ENCODE data around the gene ZFPM1. TPM values are rescaled to one million over a fixed set of nuclear protein-coding genes. Genes with fewer than 3 reads are reported as not detected.
A peak's percentile ranks its signal among the peaks of the same experiment; 100 is the strongest.

Gene ZFPM1
- total RNA-seq, 6 donors from 2014 or later: 1.0 to 8.4 (median 3.3) TPM

DNA sequence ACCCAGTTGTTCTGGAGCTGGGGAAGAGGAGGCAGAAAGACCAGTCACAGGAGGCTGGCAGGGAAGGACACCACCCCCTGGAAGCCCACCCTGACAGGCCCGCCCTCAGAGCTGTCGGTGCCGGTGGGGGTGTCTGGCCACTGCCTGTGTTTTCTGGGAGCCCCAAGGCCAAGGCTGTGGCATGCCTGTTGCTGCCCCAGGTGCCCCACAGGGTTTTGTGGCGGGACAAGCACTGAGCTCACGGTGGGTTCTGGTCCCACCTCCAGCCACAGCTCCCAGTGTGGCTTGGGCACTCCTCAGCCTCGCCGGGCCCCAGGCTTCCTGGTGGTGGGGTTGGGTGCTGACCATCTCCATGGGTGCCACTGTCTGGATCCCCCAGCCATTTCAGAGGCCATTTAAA is 58.0 kb downstream of the ZFPM1 start:
- no peak overlapping the region for H3K27ac ChIP-seq
- no peaks in the 10 kb centered on the region for H3K27me3 ChIP-seq
- no peaks in the 10 kb centered on the region for H3K9me3 ChIP-seq
- no peaks in the 10 kb centered on the region for H3K4me1 ChIP-seq
- H3K36me3 ChIP-seq: no peaks in the 10 kb centered on the region
- DNase-seq (no peak), ATAC-seq (ENCODE audit: low FRiP score in 2 of 2) (no peak)
- no peak for TF ChIP-seq EP300 (IDR thresholded peaks at IDR 0.05)
- H3K4me3 ChIP-seq: no peak overlapping the region
- 98% methylated on average over 5 of the region's 7 CpGs; no CpG with 5 or more reads in 1 of the 2 donors for WGBS, 2 donors

- H3K27ac ChIP-seq: no peak overlapping the region
- H3K4me1 ChIP-seq: no peaks in the 10 kb centered on the region
- TF ChIP-seq POLR2AphosphoS5 (IDR thresholded peaks at IDR 0.05) (no peak), EP300 (IDR thresholded peaks at IDR 0.05) (no peak), POLR2A (IDR thresholded peaks at IDR 0.05) (no peak)
- TF ChIP-seq, protein P1, sequence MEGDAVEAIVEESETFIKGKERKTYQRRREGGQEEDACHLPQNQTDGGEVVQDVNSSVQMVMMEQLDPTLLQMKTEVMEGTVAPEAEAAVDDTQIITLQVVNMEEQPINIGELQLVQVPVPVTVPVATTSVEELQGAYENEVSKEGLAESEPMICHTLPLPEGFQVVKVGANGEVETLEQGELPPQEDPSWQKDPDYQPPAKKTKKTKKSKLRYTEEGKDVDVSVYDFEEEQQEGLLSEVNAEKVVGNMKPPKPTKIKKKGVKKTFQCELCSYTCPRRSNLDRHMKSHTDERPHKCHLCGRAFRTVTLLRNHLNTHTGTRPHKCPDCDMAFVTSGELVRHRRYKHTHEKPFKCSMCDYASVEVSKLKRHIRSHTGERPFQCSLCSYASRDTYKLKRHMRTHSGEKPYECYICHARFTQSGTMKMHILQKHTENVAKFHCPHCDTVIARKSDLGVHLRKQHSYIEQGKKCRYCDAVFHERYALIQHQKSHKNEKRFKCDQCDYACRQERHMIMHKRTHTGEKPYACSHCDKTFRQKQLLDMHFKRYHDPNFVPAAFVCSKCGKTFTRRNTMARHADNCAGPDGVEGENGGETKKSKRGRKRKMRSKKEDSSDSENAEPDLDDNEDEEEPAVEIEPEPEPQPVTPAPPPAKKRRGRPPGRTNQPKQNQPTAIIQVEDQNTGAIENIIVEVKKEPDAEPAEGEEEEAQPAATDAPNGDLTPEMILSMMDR (IDR thresholded peaks at IDR 0.05): no peak
- DNase-seq (peak in 1 of 2 donors; percentile 69), ATAC-seq (ENCODE audit: low FRiP score in 2 of 2) (no peak)
- whole genome bisulfite sequencing, 2 donors: 86% methylated on average over 6 of the region's 14 CpGs; no CpG with 5 or more reads in 1 of the 2 donors
- no peak overlapping the region for H3K4me3 ChIP-seq
- H3K9me3 ChIP-seq: no peaks in the 10 kb centered on the region
- no peaks in the 10 kb centered on the region for H3K36me3 ChIP-seq
- H3K27me3 ChIP-seq: no peaks in the 10 kb centered on the region
Measured at GRCh38 chr16:88511906-88512305, 58.8 kb downstream of the ZFPM1 start.

DNA sequence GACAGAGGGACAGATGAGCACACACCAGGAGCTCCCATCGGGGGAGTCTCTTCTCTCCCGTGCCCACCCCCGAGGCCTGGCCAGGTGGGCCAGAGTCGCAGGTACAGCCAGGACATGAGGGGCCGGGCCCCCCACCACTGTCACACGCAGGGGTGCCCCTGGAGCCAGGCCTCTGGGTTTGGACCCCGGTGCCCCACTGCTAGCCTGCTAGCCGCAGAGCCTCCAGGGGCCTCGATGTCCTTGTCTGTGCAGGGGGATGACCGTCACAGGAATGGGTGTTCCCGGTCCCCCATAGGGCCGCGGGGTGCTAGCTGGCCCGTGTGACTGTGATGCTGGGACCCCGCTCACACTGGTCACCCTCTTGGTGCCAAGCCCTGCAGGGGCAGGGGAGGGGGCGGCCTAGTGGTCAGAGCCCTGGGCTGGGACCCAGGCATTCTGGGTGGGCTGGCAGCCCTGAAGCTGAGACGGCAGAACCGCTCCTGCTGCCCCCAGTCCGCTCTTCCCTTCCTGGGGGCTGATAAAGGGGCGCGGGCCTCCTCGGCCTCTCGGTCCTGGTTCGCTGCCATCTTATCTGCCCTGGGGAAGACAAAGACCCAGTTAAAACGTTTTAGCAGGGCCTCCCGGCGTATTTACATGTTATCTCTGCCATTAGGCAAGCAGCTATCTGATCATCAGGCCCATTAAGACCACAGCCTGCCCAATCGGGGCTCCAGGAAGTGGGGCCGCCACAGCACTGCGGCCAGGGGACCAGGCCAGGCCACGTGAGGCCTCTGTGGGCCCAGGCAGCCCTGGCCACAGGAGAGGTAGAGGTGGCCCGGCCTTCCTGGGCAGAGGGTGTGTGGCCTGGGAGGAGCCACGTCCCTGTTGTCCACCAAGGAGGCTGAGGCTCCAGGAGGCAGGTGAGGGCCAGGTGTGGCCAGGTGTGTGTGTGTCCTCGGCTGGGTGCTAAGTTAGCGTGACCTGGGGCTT is 59.9 kb downstream of the ZFPM1 start:
- Histone ChIP-seq H3K27ac (no peak overlapping the region), H3K36me3 (no peaks in the 10 kb centered on the region), H3K4me3 (no peak overlapping the region), H3K27me3 (no peaks in the 10 kb centered on the region), H3K4me1 (no peaks in the 10 kb centered on the region), H3K9me3 (no peaks in the 10 kb centered on the region)
- TF ChIP-seq, protein P1 (IDR thresholded peaks at IDR 0.05): no peak
- no peak for TF ChIP-seq POLR2A (IDR thresholded peaks at IDR 0.05)
- TF ChIP-seq POLR2AphosphoS5 (IDR thresholded peaks at IDR 0.05): no peak
- no peak for TF ChIP-seq EP300 (IDR thresholded peaks at IDR 0.05)
- 88 to 96% methylated on average over 16 to 27 of the region's 35 CpGs for WGBS, 2 donors
- ATAC-seq (ENCODE audit: low FRiP score in 2 of 2): no peak
- peak in 1 of 2 donors; percentile 69 for DNase-seq

DNA sequence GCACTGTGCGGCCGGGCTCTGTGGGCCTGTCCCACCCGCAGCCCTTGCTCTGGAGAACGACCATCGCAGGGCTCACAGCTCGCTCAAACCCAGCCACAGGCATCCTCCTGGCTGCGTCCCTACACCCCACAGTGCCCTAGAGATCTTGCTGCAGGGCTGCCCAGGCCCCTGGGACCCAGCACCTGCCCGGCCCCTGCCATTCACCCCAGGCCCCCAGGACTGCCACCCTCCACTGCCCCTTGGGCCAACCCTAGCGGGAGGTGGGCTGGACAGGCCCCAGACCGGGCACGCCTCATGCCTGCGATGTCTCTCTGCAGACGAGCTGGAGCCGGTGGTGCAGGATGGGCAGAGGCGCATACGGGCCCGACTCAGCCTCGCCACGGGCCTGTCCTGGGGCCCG is 61.0 kb downstream of the ZFPM1 start:
- 95 to 96% methylated on average over 9 to 20 of the region's 20 CpGs for WGBS, 2 donors
- TF ChIP-seq, protein P1 (IDR thresholded peaks at IDR 0.05): no peak
- TF ChIP-seq EP300 (IDR thresholded peaks at IDR 0.05): no peak
- TF ChIP-seq POLR2AphosphoS5 (IDR thresholded peaks at IDR 0.05): no peak
- no peak for TF ChIP-seq POLR2A (IDR thresholded peaks at IDR 0.05)
- Histone ChIP-seq H3K4me3 (no peak overlapping the region), H3K36me3 (no peaks in the 10 kb centered on the region), H3K27me3 (no peaks in the 10 kb centered on the region), H3K4me1 (no peaks in the 10 kb centered on the region), H3K9me3 (no peaks in the 10 kb centered on the region), H3K27ac (no peak overlapping the region)
- ATAC-seq (ENCODE audit: low FRiP score in 2 of 2) (peak in 1 of 2 donors; percentile 11), DNase-seq (peak in 1 of 2 donors; percentile 78)

DNA sequence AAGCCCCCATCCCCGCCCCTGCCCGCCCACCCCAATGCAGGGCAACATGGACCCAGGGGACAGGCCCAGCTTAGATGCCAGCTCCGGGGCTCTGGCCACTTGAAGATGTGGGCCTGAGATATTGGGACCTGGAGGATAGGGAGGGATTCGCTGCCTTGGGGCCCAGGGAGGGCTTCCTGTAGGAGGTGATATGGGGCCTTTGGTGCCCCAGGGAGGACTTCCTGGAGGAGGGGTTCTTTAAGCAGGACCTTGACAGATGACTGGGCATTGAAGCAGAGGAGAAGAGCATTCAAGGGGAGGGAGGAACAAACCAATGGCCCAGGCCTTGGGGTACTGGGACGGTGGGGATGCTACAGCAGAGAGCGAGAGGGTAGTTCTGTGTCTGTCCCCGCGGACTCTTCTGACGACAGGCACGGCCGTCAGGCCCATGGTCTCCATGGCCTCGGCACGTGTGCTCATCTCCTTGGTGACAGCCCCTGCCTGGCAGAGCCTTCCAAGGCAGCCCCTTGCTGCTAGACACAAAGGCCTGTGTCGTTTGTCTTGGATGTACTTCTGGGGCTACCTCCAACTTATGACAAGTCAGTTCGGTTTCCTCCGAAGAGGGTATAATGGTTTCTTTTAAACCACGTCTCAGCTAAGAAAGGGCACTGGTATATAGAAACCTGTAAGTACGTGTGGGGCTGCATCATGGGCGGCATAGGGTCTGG is 61.6 kb downstream of the ZFPM1 start:
- no peaks in the 10 kb centered on the region for H3K9me3 ChIP-seq
- WGBS, 2 donors: 87 to 89% methylated on average over 16 to 19 of the region's 19 CpGs
- DNase-seq: no peak
- H3K27me3 ChIP-seq: no peaks in the 10 kb centered on the region
- no peak overlapping the region for H3K4me3 ChIP-seq
- no peak for ATAC-seq (ENCODE audit: low FRiP score in 2 of 2)
- no peaks in the 10 kb centered on the region for H3K4me1 ChIP-seq
- no peaks in the 10 kb centered on the region for H3K36me3 ChIP-seq
- TF ChIP-seq POLR2A (IDR thresholded peaks at IDR 0.05) (no peak), EP300 (IDR thresholded peaks at IDR 0.05) (no peak), POLR2AphosphoS5 (IDR thresholded peaks at IDR 0.05) (no peak)
- TF ChIP-seq, protein P1 (IDR thresholded peaks at IDR 0.05): no peak
- no peak overlapping the region for H3K27ac ChIP-seq
